T47D (cell line): ENCODE results near the gene MBNL3.

ENCODE experiments used
- DNase-seq, 2 experiments: peaks; one replicate each; pipeline versions ENCODE4 v3.0.0 to v3.0.0-alpha.2; 2011 to 2012; ENCODE audit warnings: low read depth in 1 of 2, low spot score in 1 of 2
- JUND ChIP-seq: IDR thresholded peaks from 2 replicates; pipeline ENCODE4 v1.6.1; 2012; ENCODE audit warnings: low read depth
- in situ Hi-C: cut with HindIII; loops from 2 replicates; pipeline ENCODE4 v1.10.0; 2016; ENCODE audit warnings: low sequenced_read_pairs, low pct_unique_long_range_greater_than_20kb

The MBNL3 gene

DNA sequence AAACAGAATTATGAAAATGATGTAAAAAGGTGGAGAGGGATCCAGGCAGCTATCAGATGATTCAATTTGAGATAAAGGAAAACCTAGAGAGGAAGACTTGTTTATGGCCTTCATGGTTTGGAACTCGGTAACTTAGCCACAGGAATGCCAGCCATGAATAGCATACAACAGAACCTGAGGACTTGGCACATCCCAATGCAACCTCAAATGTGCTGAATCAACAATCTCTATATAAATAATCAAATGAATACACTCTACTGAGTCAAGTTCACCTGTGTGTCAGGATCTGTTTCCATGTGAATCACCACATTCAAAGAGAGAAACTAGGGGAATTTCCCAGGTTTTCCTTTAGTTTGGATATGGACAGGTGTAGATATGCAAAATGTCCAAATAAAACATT, 86.9 kb downstream of the MBNL3 start:
- in situ Hi-C loops = no loop called here
- TF ChIP-seq JUND = no peak
- peak in 1 of 2 experiments; percentile 77 for DNase-seq

DNA sequence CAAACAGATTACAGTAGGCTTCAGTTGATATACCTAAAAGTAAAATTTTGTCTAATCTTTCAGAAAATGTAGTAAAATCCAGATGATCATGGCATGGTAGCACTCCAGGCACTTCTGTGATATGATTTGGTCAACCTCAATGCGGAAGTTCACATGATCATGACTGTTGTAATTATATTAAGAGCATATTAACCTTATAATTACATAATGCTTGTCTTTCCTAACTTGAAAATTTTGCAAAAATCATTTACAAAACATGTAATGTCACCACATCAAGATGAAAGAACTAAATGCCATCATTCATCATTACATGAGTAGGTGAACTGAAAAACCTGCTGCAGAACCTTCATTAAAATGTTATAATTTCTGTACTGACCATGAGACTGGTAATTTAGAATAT, 88.1 kb downstream of the MBNL3 start:
- no peak for DNase-seq
- in situ Hi-C loops = no loop called here
- no peak for TF ChIP-seq JUND

DNA sequence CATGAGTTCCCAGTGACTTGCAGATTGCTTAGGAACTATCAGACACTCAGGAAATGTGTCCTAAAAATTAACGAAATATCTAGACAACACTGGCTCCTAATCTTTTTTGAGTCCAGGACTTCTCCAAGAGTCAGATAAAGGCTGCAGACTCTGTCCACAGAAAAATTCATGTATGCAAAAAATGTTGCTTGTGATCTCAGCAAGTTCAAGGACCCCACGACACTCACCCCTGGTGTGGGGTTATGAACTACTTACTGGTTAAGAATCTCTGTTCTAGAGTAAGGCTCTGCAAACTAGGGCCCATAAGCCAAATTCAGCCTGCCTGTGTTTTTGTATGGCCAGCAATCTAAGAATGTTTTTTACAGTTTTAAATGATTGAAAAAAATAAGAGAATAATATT, 93.2 kb downstream of the MBNL3 start:
- in situ Hi-C loops = no loop called here
- no peak for DNase-seq
- TF ChIP-seq JUND = no peak

DNA sequence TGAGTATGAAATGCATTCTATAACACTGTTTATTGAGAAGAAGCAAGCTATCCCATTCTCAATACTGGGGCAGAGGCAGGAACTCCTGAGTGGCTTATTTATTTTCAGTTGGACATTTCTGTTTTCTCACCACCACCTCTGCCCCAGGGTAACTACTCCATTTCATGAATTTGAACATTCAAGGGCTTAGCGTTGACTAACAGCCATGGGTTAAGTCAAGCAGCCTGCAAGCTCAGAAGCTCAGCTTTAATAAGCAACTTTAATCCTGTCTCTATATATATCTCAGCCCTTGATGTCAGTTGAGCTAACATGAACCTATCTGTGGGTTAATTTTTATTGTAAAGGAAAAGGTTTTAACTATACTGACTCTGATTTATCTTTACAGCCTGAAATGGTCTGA, 93.8 kb downstream of the MBNL3 start:
- in situ Hi-C loops = no loop called here
- no peak for DNase-seq
- TF ChIP-seq JUND = no peak

DNA sequence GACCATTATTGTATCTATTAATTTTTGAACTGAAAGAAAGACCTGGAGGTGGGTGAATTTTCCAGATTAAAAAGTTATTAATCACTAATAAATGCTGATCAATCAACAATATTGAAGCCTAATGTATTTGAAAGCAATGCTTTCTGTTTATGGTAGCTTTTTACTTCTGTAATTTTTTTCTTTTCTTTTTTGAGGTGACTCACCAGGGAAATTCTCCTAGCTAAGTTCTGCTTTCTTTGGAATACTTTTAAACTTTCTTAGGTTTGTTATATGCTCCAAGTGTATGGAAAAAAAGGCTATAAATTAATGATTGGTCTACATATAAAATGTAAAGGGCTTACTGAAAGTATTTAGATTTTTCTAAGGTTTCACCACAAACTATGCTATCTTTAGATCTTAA, 94.2 kb downstream of the MBNL3 start:
- no peak for TF ChIP-seq JUND
- no peak for DNase-seq
- in situ Hi-C loops = no loop called here

DNA sequence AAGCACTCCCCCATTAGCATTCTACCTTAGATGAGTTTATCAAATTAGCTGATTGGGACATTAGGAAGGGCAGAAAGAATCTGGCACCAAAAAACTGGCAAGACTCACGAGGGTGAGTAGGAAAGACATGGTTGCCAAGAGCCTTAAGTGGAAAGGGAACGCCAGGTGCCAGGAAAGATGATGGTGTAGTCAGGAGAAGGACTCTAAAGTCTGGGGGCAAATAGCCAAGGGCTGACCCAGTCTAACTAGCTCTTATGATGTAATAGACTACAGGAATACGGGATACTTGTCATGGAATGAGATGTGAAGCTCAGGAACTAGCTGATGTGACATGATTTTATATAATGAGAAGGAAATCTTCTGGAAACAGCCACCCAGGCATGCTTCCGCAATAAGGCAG, 94.8 kb downstream of the MBNL3 start:
- in situ Hi-C loops = no loop called here
- no peak for DNase-seq
- no peak for TF ChIP-seq JUND

DNA sequence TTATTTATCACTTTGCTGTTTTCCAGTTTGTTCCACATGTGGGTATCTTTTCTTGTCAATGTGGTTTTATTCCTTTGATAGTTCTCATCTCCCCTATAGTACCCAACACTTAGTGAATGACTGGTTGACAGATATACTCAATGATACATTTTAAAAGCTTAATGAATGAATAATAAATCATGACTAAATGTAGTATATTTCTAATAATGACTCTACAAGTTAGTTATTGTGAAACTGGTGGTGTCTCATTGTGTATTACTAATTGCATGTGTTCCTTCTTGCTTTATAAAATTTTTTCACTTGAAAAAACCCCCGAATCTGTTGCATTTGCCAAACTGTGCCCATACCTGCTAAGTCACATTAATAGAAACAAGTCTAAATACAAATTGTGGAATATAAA, 95.4 kb downstream of the MBNL3 start:
- no peak for TF ChIP-seq JUND
- in situ Hi-C loops = no loop called here
- DNase-seq = no peak

DNA sequence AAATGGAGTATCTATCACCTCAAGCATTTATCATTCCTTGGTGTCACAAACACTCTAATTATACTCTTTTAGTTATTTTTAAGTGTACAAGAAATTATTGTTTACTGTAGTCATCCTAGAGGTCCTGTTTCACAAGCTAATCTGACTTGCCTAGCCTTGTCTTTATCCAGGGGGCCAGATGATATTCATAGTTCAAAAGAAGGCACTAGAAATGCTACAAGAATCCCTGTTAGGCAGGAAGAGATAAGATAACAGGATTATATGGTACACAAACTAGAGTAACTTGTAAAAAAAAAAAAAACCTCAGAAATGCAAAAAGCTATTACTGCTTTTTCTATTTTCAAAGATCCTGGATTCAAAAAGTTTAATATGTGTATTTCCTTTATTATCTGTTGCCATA, 95.8 kb downstream of the MBNL3 start:
- no peak for TF ChIP-seq JUND
- in situ Hi-C loops = no loop called here
- no peak for DNase-seq

DNA sequence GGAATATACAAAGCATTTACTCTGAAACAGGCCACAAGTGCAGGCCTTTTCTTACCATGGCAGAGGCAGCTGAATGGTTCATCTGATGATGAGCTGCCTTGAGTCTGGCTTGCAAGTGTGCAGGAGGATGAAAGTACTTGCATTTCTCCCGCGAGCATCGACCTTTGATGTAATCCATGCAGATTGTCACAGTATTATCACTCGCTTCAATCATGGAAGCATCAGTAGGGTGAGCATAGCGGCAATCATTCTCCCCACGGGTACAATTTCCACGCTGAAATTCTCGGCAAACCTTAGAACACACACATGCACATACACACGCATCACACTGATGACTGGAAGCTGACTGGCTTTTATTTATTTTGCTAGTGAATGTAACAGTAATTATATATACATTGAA, 98.0 kb downstream of the MBNL3 start:
- in situ Hi-C loops = no loop called here
- TF ChIP-seq JUND = no peak
- no peak for DNase-seq

DNA sequence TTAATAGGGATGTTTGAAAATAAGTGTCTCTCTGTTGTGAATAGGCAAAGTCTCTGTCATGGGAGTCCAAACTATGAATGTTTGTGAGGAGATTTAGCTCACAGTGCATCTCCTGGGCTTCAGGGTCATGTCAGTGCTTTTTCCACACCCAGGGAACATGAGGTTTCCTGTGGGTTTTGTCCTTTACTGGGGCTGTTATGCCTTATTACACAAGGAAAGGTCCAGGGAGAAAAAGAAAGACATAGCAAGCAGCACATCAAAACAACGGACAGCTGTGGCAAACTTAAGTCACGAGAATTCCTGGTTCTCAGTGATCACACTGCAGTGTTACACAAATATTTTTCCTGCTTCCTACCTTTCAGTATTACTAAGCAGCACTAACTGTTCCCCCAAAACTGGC, 99.4 kb downstream of the MBNL3 start:
- in situ Hi-C loops = no loop called here
- TF ChIP-seq JUND = no peak
- no peak for DNase-seq

DNA sequence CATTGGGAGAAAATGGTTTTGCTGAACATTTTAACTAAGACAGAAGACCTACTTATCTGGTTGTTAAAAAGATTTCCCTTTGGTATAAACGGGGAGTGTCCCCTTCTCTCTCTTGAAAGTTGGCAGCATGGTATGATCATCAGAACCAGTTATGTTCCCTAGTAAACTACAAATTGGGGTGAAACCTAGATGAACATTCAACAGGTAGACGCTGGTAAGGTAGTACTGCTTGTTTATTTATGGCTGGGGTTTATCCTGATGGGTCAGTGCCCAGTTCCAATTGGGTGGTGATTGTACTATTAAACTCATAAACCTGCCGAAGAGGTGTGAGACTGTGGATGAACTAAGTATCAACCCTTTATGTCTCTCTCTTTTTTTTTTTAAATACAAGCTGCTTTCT, 100.5 kb downstream of the MBNL3 start:
- no peak for TF ChIP-seq JUND
- DNase-seq = no peak
- in situ Hi-C loops = no loop called here

DNA sequence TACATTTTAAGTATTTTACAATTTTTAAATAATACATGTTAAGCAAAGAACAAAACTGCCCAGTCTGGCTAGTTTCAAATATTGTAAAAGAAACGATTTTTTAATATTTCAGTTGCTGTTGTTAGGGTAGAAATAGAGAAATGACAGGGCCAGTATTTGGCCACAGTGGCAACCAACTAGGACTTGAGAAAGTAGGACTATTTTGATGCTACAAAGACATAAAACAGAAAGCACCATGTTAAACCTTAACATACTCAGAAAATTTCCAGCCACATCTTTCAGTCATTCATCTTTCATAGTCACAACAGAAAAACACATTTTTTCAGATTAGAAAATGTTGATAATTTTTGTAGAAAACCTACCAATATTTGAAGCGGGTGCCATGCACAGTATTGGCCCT, 104.5 kb downstream of the MBNL3 start:
- no peak for TF ChIP-seq JUND
- in situ Hi-C loops = no loop called here
- DNase-seq = no peak

DNA sequence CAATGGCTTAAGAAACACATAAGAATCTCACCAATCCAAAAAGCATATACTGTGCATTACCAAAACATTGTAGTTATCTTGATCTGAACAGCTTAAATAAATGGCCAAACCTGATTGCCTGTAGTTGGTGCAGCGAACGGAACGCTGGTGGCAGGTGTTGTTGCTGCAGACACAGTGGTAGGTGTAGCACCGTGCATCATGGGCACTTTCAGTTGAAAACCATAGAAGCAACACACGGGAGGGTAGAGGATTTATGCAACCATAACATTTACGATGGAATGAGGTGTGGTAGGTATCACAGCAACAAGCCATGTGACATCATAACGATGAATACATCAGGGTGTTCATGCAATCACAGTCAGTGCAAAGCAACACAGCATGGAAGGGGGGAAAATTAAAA, 106.8 kb downstream of the MBNL3 start:
- in situ Hi-C loops = no loop called here
- TF ChIP-seq JUND = no peak
- no peak for DNase-seq

DNA sequence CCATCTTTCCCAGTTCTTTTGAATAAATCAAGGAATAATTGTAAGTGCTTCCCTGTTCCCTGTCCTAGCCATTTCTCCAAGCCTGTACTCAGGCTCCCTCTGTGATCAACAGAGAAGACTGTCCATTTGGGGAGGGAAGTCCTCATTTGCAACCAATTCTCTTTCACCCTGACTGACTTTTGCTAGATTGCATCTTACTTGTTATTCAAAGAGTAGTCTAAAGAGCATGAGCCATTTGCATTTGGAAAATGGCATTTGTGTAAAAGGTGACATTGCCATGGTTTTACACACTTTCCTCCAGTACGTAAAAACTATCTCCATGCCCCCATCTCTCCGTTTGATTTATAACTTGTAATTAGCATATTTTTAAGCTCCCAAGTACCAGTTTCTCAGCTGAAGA, 110.6 kb downstream of the MBNL3 start:
- TF ChIP-seq JUND = no peak
- DNase-seq = no peak
- in situ Hi-C loops = no loop called here

DNA sequence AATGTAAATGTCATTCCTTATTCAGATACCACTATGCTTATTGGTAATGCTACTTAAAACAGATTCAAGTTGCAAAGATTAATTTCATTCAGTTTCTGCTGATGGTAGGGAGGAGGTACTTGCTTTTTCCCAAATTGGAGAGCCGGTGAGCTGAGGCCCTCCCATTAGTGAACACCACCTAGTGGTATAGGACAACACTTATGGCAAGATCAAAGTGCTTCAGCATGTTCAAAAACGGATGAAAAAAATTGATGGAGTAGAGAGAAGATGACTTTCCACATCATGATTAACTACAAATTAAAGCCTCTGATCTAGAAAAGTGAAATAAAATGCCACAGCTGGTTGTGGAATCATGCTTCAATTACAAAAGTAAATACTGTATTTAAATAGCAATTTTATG, 112.9 kb downstream of the MBNL3 start:
- TF ChIP-seq JUND = no peak
- in situ Hi-C loops = no loop called here
- peak in 1 of 2 experiments; percentile 20 for DNase-seq
